Neuronal stem cell (in vitro differentiated cells): ENCODE measurements around the gene KIAA1958.

Experiments
- DNase-seq: peaks from one replicate; pipeline ENCODE4 v3.0.0-alpha.2; 2013; ENCODE audit warnings: low spot score
- H2AFZ ChIP-seq: one replicate; pipeline ENCODE4 v1.6.1; 2013; ENCODE audit warnings: mild to moderate bottlenecking, low read length, inconsistent platforms
- H2AK5ac ChIP-seq: 2 replicates; pipeline ENCODE4 v1.6.1; 2013; ENCODE audit warnings: low read depth, mild to moderate bottlenecking, inconsistent platforms, low read length, moderate library complexity, mixed read lengths
- H2BK120ac ChIP-seq: 2 replicates; pipeline ENCODE4 v1.6.1; 2013; ENCODE audit warnings: low read depth, mild to moderate bottlenecking, inconsistent platforms, low read length, moderate library complexity, mixed read lengths
- H2BK12ac ChIP-seq: one replicate; pipeline ENCODE4 v1.6.1; 2013; ENCODE audit warnings: low read length, inconsistent platforms
- H2BK15ac ChIP-seq: 2 replicates; pipeline ENCODE4 v1.6.1; 2013; ENCODE audit warnings: mild to moderate bottlenecking, low read length, inconsistent platforms, mixed read lengths
- H2BK5ac ChIP-seq: one replicate; pipeline ENCODE4 v1.6.1; 2013; ENCODE audit warnings: inconsistent platforms, mild to moderate bottlenecking, low read length, moderate library complexity
- H3K14ac ChIP-seq: one replicate; pipeline ENCODE4 v1.6.1; 2013; ENCODE audit warnings: low read length, inconsistent platforms
- H3K18ac ChIP-seq: 2 replicates; pipeline ENCODE4 v1.6.1; 2013; ENCODE audit warnings: low read length, inconsistent platforms
- H3K23ac ChIP-seq: 2 replicates; pipeline ENCODE4 v1.6.1; 2013; ENCODE audit warnings: low read depth, mild to moderate bottlenecking, mixed read lengths, low read length, inconsistent platforms; ENCODE audit not compliant: poor library complexity
- H3K27ac ChIP-seq: replicated peaks from 3 replicates; pipeline ENCODE4 v1.5.1; 2013; ENCODE audit warnings: low read length, inconsistent platforms
- H3K27me3 ChIP-seq, 3 experiments: 2 replicates each; pipeline ENCODE4 v1.6.1; 2013; ENCODE audit warnings: low read length in 3 of 3, mild to moderate bottlenecking in 2 of 3, inconsistent platforms in 1 of 3, low read depth in 1 of 3, mixed read lengths in 1 of 3, moderate library complexity in 1 of 3; ENCODE audit not compliant: control insufficient read depth in 3 of 3, insufficient read depth in 3 of 3
- H3K36me3 ChIP-seq, 2 donors: replicated peaks in 1 of 2; 2 replicates each; pipeline ENCODE4 v1.6.1; 2013; ENCODE audit warnings: low read length in 2 of 2; ENCODE audit not compliant: control insufficient read depth in 2 of 2, insufficient read depth in 2 of 2
- H3K4ac ChIP-seq: 2 replicates; pipeline ENCODE4 v1.6.1; 2013; ENCODE audit warnings: inconsistent platforms, mild to moderate bottlenecking, low read length, moderate library complexity
- H3K4me1 ChIP-seq, 2 donors: 1 replicate in 1 of 2; 2 replicates in 1 of 2; pipeline ENCODE4 v1.6.1; 2013; ENCODE audit warnings: low read length in 2 of 2, low read depth in 1 of 2; ENCODE audit not compliant: control insufficient read depth in 2 of 2, insufficient read depth in 1 of 2
- H3K4me2 ChIP-seq: one replicate; pipeline ENCODE4 v1.6.1; 2013; ENCODE audit warnings: mild to moderate bottlenecking, low read length, inconsistent platforms; ENCODE audit not compliant: insufficient read depth, poor library complexity, severe bottlenecking
- H3K4me3 ChIP-seq, 2 donors: 2 replicates each; pipeline ENCODE4 v1.5.1; 2013; ENCODE audit warnings: low read length in 2 of 2, mild to moderate bottlenecking in 2 of 2, inconsistent platforms in 1 of 2, moderate library complexity in 1 of 2
- H3K79me1 ChIP-seq: one replicate; pipeline ENCODE4 v1.6.1; 2013; ENCODE audit warnings: low read depth, mild to moderate bottlenecking, inconsistent platforms, low read length, moderate library complexity
- H3K9ac ChIP-seq: one replicate; pipeline ENCODE4 v1.6.1; 2013; ENCODE audit warnings: mild to moderate bottlenecking, low read depth, low read length, inconsistent platforms; ENCODE audit not compliant: poor library complexity
- H3K9me3 ChIP-seq, 2 donors: replicated peaks in 1 of 2; 2 replicates each; pipeline versions ENCODE3 to v1.6.1; 2013; ENCODE audit warnings: low read length in 2 of 2, mild to moderate bottlenecking in 2 of 2, inconsistent platforms in 1 of 2, low read depth in 1 of 2, mixed read lengths in 1 of 2, moderate library complexity in 1 of 2; ENCODE audit not compliant: control insufficient read depth in 2 of 2, insufficient read depth in 1 of 2
- H4K8ac ChIP-seq: one replicate; pipeline ENCODE4 v1.6.1; 2013; ENCODE audit warnings: low read depth, mild to moderate bottlenecking, inconsistent platforms, low read length, moderate library complexity
- H4K91ac ChIP-seq: one replicate; pipeline ENCODE4 v1.6.1; 2013; ENCODE audit warnings: low read length, low read depth, mild to moderate bottlenecking, inconsistent platforms; ENCODE audit not compliant: poor library complexity
- WGBS, 2 donors: extraction: QIAGEN DNeasy Blood & Tissue Kit; methylation state at CpG; one replicate each; pipeline ENCODE4 v1.1.7; 2013; ENCODE audit warnings: missing lambda C conversion rate in 2 of 2, mixed read lengths in 1 of 2; ENCODE audit not compliant: insufficient read length in 2 of 2, insufficient replicate concordance in 1 of 2; ENCODE audit errors: extremely low coverage in 2 of 2; 5-methylcytosine and 5-hydroxymethylcytosine counted together

KIAA1958 gene

DNA sequence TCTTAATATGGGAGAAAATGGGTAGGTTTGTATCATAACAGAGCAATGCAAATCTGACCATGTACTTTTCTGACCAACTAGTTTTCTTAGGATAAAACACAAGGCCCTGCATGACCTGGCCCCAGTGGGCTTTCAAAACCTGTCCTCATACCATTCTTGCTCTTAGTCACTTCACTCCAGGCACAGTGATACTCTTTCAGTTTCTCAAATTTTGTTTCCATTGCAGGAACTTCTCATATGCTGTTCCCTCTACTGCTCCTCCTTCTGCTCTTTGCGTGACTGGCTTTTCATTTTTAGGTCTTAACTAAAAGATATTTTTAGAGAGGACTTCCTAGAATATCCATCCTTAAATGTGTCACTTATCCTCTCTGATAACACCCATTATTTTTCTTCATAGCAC is 118.9 kb downstream of the KIAA1958 start:
- Histone ChIP-seq H3K18ac (no peak overlapping the region), H3K14ac (no peak overlapping the region), H2BK12ac (no peak overlapping the region), H3K79me1 (no peaks in the 10 kb centered on the region), H2BK15ac (no peak overlapping the region), H3K4me1 (no peaks in the 10 kb centered on the region), H2AK5ac (no peak overlapping the region), H3K4me3 (no peak overlapping the region), H3K9me3 (no peaks in the 10 kb centered on the region), H3K23ac (no peak overlapping the region), H4K8ac (no peak overlapping the region), H2AFZ (no peak overlapping the region), H3K4me2 (no peak overlapping the region), H3K4ac (no peak overlapping the region), H2BK120ac (no peak overlapping the region), H3K36me3 (peaks cover 0 to 7% of the 10 kb centered on the region in 2 donors), H2BK5ac (no peak overlapping the region), H3K9ac (no peak overlapping the region), H3K27me3 (no peaks in the 10 kb centered on the region), H4K91ac (no peak overlapping the region), H3K27ac (no peak overlapping the region)
- WGBS, 2 donors = no CpG with 5 or more reads among the region's 1 CpG
- no peak for DNase-seq

- Histone ChIP-seq H3K4me1 (no peaks in the 10 kb centered on the region), H4K8ac (no peak overlapping the region), H3K23ac (no peak overlapping the region), H2BK12ac (no peak overlapping the region), H3K36me3 (peaks cover 0 to 7% of the 10 kb centered on the region in 2 donors), H2BK5ac (no peak overlapping the region), H3K9me3 (no peaks in the 10 kb centered on the region), H3K27me3 (no peaks in the 10 kb centered on the region), H3K27ac (no peak overlapping the region), H3K79me1 (no peaks in the 10 kb centered on the region), H3K4me3 (no peak overlapping the region), H2AFZ (no peak overlapping the region), H3K18ac (no peak overlapping the region), H3K4me2 (no peak overlapping the region), H2BK120ac (no peak overlapping the region), H3K9ac (no peak overlapping the region), H2BK15ac (no peak overlapping the region), H3K4ac (no peak overlapping the region), H3K14ac (no peak overlapping the region), H4K91ac (no peak overlapping the region), H2AK5ac (no peak overlapping the region)
- no peak for DNase-seq
- WGBS, 2 donors = no CpG with 5 or more reads among the region's 2 CpGs
Measured at GRCh38 chr9:112605963-112606699, 119.5 kb downstream of the KIAA1958 start.

DNA sequence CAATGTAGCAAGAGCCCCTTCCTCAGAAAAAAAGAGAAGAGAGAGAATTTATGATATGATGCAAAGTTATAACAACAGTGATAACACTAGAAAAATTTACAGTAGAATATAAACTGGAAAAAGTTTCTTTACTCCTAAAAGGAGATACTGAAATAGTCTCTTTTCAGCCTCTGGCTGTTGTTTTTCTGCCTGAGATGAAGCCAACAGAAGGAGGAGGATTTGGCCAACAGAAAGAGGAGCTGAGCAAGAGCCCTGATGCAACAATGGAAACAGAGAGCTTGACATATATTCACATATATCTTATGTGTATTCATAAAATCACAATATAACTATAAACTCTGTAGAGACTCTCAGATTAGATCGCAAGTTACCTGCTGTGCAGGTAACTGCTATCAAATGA is 122.2 kb downstream of the KIAA1958 start:
- Histone ChIP-seq H3K9me3 (no peaks in the 10 kb centered on the region), H2AK5ac (no peak overlapping the region), H3K4me1 (no peaks in the 10 kb centered on the region), H3K4ac (no peak overlapping the region), H3K18ac (no peak overlapping the region), H2BK15ac (no peak overlapping the region), H4K8ac (no peak overlapping the region), H2AFZ (no peak overlapping the region), H3K27ac (no peak overlapping the region), H3K4me3 (no peak overlapping the region), H3K9ac (no peak overlapping the region), H3K27me3 (no peaks in the 10 kb centered on the region), H3K79me1 (no peaks in the 10 kb centered on the region), H4K91ac (no peak overlapping the region), H2BK5ac (no peak overlapping the region), H2BK12ac (no peak overlapping the region), H3K36me3 (peaks cover 0 to 10% of the 10 kb centered on the region in 2 donors), H2BK120ac (no peak overlapping the region), H3K4me2 (no peak overlapping the region), H3K23ac (no peak overlapping the region), H3K14ac (no peak overlapping the region)
- WGBS, 2 donors = no CpG with 5 or more reads among the region's 1 CpG
- DNase-seq = no peak

DNA sequence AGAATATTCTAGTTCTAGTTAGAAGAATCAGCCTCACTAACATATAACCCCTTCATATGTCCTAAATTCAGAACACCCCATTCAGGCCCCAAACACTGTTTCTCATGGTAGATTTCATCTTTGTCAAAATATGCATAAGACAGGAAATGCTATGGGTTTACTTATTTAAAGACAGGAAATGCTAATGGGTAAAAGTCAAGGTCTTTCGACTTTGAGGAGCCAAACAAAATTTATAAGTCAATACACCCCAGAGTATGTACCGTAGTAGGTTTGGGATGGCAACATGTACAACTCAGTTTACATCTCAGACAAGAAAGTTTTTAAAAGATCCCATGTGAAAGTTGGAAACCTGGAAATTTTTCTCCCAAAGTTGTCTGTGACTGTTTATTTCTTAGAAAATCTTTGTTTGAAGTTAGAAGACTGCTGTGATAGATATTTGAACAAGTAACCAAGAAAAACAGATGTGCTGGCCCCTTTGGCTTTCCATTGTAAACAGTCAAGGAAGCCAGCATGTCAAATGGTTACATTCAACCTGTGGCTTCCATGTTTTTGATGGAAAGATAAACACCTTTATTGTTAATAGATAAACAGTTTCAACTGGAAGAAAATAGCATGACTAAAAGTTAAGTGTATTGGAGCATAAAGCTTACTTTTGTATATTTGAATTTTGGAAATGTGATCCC is 129.1 kb downstream of the KIAA1958 start:
- H2AK5ac ChIP-seq = no peak overlapping the region
- peaks cover 0 to 3% of the 10 kb centered on the region in 2 donors for H3K9me3 ChIP-seq
- H2BK12ac ChIP-seq = no peak overlapping the region
- H3K14ac ChIP-seq = no peak overlapping the region
- no peak overlapping the region for H3K23ac ChIP-seq
- no CpG with 5 or more reads among the region's 2 CpGs for WGBS, 2 donors
- no peak overlapping the region for H3K27ac ChIP-seq
- H2BK15ac ChIP-seq = no peak overlapping the region
- no peak overlapping the region for H3K18ac ChIP-seq
- H2AFZ ChIP-seq = no peak overlapping the region
- no peaks in the 10 kb centered on the region for H3K79me1 ChIP-seq
- H2BK5ac ChIP-seq = no peak overlapping the region
- H4K91ac ChIP-seq = no peak overlapping the region
- H3K4ac ChIP-seq = no peak overlapping the region
- H3K4me1 ChIP-seq = peaks cover 0 to 4% of the 10 kb centered on the region in 2 donors
- no peak overlapping the region for H3K4me2 ChIP-seq
- no peak overlapping the region for H2BK120ac ChIP-seq
- no peaks in the 10 kb centered on the region for H3K27me3 ChIP-seq
- no peak overlapping the region for H4K8ac ChIP-seq
- H3K4me3 ChIP-seq = no peak overlapping the region
- DNase-seq = no peak
- H3K9ac ChIP-seq = no peak overlapping the region
- H3K36me3 ChIP-seq = peaks cover 5 to 48% of the 10 kb centered on the region in 2 donors
